Karpas-422 (cell line): ENCODE measurements around the gene PROM1. TPM values are rescaled to one million over a fixed set of nuclear protein-coding genes. Genes with fewer than 3 reads are reported as not detected.

Experiments
- DNase-seq: peaks from one replicate; pipeline ENCODE4 v3.0.0-alpha.2; 2015
- H2AFZ ChIP-seq: fragments of 200-600 bp; sonication (generic); 2 replicates; pipeline ENCODE4 v1.6.1; 2014; ENCODE audit warnings: antibody characterized with exemption, low read length, mixed read lengths
- H3K27ac ChIP-seq: fragments of 200-600 bp; sonication (generic); 2 replicates; pipeline ENCODE4 v1.5.1; 2014; ENCODE audit warnings: mild to moderate bottlenecking, low read length, moderate library complexity
- H3K27me3 ChIP-seq: fragments of 200-600 bp; sonication (generic); 2 replicates; pipeline ENCODE4 v1.6.1; 2014; ENCODE audit warnings: low read length, mixed read lengths
- H3K36me3 ChIP-seq: fragments of 200-600 bp; sonication (generic); 2 replicates; pipeline ENCODE4 v1.6.1; 2014; ENCODE audit warnings: low read length, mixed read lengths; ENCODE audit not compliant: insufficient read depth
- H3K4me1 ChIP-seq: fragments of 200-600 bp; sonication (generic); 2 replicates; pipeline ENCODE4 v1.6.1; 2014; ENCODE audit warnings: mild to moderate bottlenecking, low read length, mixed read lengths
- H3K4me2 ChIP-seq: fragments of 200-600 bp; sonication (generic); 2 replicates; pipeline ENCODE4 v1.6.1; 2014; ENCODE audit warnings: low read length, low read depth, mild to moderate bottlenecking; ENCODE audit not compliant: poor library complexity, severe bottlenecking
- H3K4me3 ChIP-seq: fragments of 200-600 bp; sonication (generic); 2 replicates; pipeline ENCODE4 v1.5.1; 2014; ENCODE audit warnings: mild to moderate bottlenecking, antibody characterized with exemption, low read length, mixed read lengths
- H3K79me2 ChIP-seq: fragments of 200-600 bp; sonication (generic); 2 replicates; pipeline ENCODE4 v1.6.1; 2014; ENCODE audit warnings: mild to moderate bottlenecking, low read length, mixed read lengths
- H3K9ac ChIP-seq: fragments of 200-600 bp; sonication (generic); 2 replicates; pipeline ENCODE4 v1.6.0; 2014; ENCODE audit warnings: low read length
- H3K9me2 ChIP-seq: fragments of 200-600 bp; sonication (generic), shearing (Covaris generic); replicated peaks from 2 replicates; pipeline ENCODE4 v1.6.0; 2014; ENCODE audit warnings: mild to moderate bottlenecking, low read length, moderate library complexity; ENCODE audit not compliant: insufficient read depth
- H3K9me3 ChIP-seq: fragments of 300-700, 200-600 bp; sonication (generic); 2 replicates; pipeline ENCODE4 v1.6.1; 2014; ENCODE audit warnings: low read length, mixed read lengths
- H4K20me1 ChIP-seq: fragments of 200-600 bp; sonication (generic); 2 replicates; pipeline ENCODE4 v1.6.1; 2014; ENCODE audit warnings: mild to moderate bottlenecking, antibody characterized with exemption, low read length, low read depth; ENCODE audit not compliant: insufficient read depth
- total RNA-seq: library from RNA; depleted of rRNA; stranded (reverse); fragments of >200 nt; shearing (Covaris generic); gene quantifications from 2 replicates; pipeline ENCODE4 v1.2.3, GENCODE V29; 2014; ENCODE audit warnings: low replicate concordance

PROM1 gene
- total RNA-seq, 1 experiment from 2014 or later, result 0.26 TPM

GRCh38 chr4:16026160-16026761, 57.6 kb downstream of the PROM1 start:
- DNase-seq, result peak; percentile 90
- H3K79me2 ChIP-seq, result no peaks in the 10 kb centered on the region
- H3K9me2 ChIP-seq, result no peaks in the 10 kb centered on the region
- no peak overlapping the region for H3K4me2 ChIP-seq
- no peak overlapping the region for H3K4me3 ChIP-seq
- no peak overlapping the region for H3K27ac ChIP-seq
- no peaks in the 10 kb centered on the region for H4K20me1 ChIP-seq
- H3K36me3 ChIP-seq, result no peaks in the 10 kb centered on the region
- H3K27me3 ChIP-seq, result no peaks in the 10 kb centered on the region
- no peak overlapping the region for H2AFZ ChIP-seq
- no peaks in the 10 kb centered on the region for H3K4me1 ChIP-seq
- no peaks in the 10 kb centered on the region for H3K9me3 ChIP-seq
- H3K9ac ChIP-seq, result no peak overlapping the region

DNA sequence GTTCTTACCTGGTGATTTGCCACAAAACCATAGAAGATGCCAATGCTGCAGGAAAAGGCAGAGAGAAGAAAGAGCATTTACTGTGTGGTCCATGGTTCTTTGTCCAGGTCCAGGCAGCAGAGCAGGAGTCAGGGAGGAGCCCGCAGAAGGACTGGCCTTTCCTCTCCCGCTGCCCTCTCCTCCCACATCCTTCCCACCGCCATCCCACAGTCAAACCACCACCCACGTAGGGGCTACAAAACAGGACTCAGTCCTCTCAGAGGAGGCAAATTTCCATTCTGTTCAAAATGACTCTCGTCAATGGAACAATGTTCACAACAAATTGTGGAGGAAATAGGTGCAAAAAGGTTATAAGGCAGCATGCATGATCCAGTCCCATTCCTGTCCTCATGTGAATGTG, 58.6 kb downstream of the PROM1 start:
- Histone ChIP-seq H3K9ac (no peak overlapping the region), H3K4me3 (no peak overlapping the region), H3K9me2 (no peaks in the 10 kb centered on the region), H2AFZ (no peak overlapping the region), H3K4me1 (no peaks in the 10 kb centered on the region), H3K36me3 (no peaks in the 10 kb centered on the region), H3K9me3 (no peaks in the 10 kb centered on the region), H3K4me2 (no peak overlapping the region), H3K27me3 (no peaks in the 10 kb centered on the region), H3K27ac (no peak overlapping the region), H3K79me2 (no peaks in the 10 kb centered on the region), H4K20me1 (no peaks in the 10 kb centered on the region)
- DNase-seq, result no peak

- Histone ChIP-seq H4K20me1 (no peaks in the 10 kb centered on the region), H3K4me3 (no peak overlapping the region), H2AFZ (no peak overlapping the region), H3K4me1 (no peaks in the 10 kb centered on the region), H3K36me3 (no peaks in the 10 kb centered on the region), H3K27ac (no peak overlapping the region), H3K79me2 (no peaks in the 10 kb centered on the region), H3K9ac (no peak overlapping the region), H3K27me3 (no peaks in the 10 kb centered on the region), H3K9me3 (no peaks in the 10 kb centered on the region), H3K4me2 (no peak overlapping the region), H3K9me2 (no peaks in the 10 kb centered on the region)
- DNase-seq, result no peak
Observed at GRCh38 chr4:16023776-16024408, 59.9 kb downstream of the PROM1 start.

GRCh38 chr4:16021804-16022560, 61.8 kb downstream of the PROM1 start:
- Histone ChIP-seq H3K79me2 (no peaks in the 10 kb centered on the region), H3K4me3 (no peak overlapping the region), H3K4me1 (no peaks in the 10 kb centered on the region), H3K4me2 (no peak overlapping the region), H3K9me3 (no peaks in the 10 kb centered on the region), H2AFZ (no peak overlapping the region), H3K27me3 (no peaks in the 10 kb centered on the region; the same call in 1 of the 2 replicates), H3K9ac (no peak overlapping the region), H3K36me3 (no peaks in the 10 kb centered on the region), H3K9me2 (no peaks in the 10 kb centered on the region), H3K27ac (no peak overlapping the region), H4K20me1 (no peaks in the 10 kb centered on the region)
- DNase-seq, result no peak

GRCh38 chr4:16019649-16020048, 64.2 kb downstream of the PROM1 start:
- Histone ChIP-seq H3K27me3 (no peaks in the 10 kb centered on the region; the same call in 1 of the 2 replicates), H3K4me3 (no peak overlapping the region), H3K9me3 (no peaks in the 10 kb centered on the region), H3K79me2 (no peaks in the 10 kb centered on the region), H3K9me2 (no peaks in the 10 kb centered on the region), H3K36me3 (no peaks in the 10 kb centered on the region), H4K20me1 (no peaks in the 10 kb centered on the region), H3K27ac (no peak overlapping the region), H3K4me2 (no peak overlapping the region), H3K4me1 (no peaks in the 10 kb centered on the region), H2AFZ (no peak overlapping the region), H3K9ac (no peak overlapping the region)
- no peak for DNase-seq

DNA sequence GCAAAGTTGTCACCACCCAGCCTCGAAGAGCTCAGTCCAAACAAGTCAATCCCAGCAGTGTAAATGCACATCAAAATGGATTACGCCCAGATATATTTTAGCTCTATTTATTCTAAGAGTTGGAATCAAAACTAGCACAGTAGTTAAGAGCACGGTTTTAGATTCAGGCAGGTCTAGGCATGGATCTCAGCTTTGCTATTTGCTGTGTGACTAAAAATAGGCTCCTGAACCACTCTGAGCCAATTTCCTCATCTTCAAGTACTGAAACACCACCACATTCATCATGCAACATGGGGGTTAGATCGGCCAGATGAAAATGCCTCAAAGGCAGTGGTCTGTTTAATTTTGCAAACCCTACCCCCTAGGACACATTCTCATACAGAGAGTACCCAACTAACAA, 65.0 kb downstream of the PROM1 start:
- Histone ChIP-seq H3K4me1 (no peaks in the 10 kb centered on the region), H3K9me2 (no peaks in the 10 kb centered on the region), H2AFZ (no peak overlapping the region), H3K4me2 (no peak overlapping the region), H3K27ac (no peak overlapping the region), H3K27me3 (no peaks in the 10 kb centered on the region; the same call in 1 of the 2 replicates), H3K79me2 (no peaks in the 10 kb centered on the region), H3K36me3 (no peaks in the 10 kb centered on the region), H4K20me1 (no peaks in the 10 kb centered on the region), H3K9ac (no peak overlapping the region), H3K4me3 (no peak overlapping the region), H3K9me3 (no peaks in the 10 kb centered on the region)
- no peak for DNase-seq

GRCh38 chr4:16018061-16018676, 65.7 kb downstream of the PROM1 start:
- no peaks in the 10 kb centered on the region; the same call in 1 of the 2 replicates for H3K27me3 ChIP-seq
- DNase-seq, result no peak
- no peaks in the 10 kb centered on the region for H4K20me1 ChIP-seq
- H3K36me3 ChIP-seq, result no peaks in the 10 kb centered on the region
- no peak overlapping the region for H3K9ac ChIP-seq
- H3K4me1 ChIP-seq, result no peaks in the 10 kb centered on the region
- no peaks in the 10 kb centered on the region for H3K79me2 ChIP-seq
- no peaks in the 10 kb centered on the region for H3K9me3 ChIP-seq
- H3K9me2 ChIP-seq, result no peaks in the 10 kb centered on the region
- H3K4me2 ChIP-seq, result no peak overlapping the region
- H2AFZ ChIP-seq, result no peak overlapping the region
- no peak overlapping the region for H3K27ac ChIP-seq
- H3K4me3 ChIP-seq, result no peak overlapping the region

GRCh38 chr4:16016536-16016935, 67.3 kb downstream of the PROM1 start:
- Histone ChIP-seq H4K20me1 (no peaks in the 10 kb centered on the region), H3K27me3 (no peaks in the 10 kb centered on the region; the same call in 1 of the 2 replicates), H3K9me3 (no peaks in the 10 kb centered on the region), H3K79me2 (no peaks in the 10 kb centered on the region), H3K4me2 (no peak overlapping the region), H3K36me3 (no peaks in the 10 kb centered on the region), H3K4me3 (no peak overlapping the region), H3K4me1 (no peaks in the 10 kb centered on the region), H3K9ac (no peak overlapping the region), H2AFZ (no peak overlapping the region), H3K9me2 (no peaks in the 10 kb centered on the region), H3K27ac (no peak overlapping the region)
- no peak for DNase-seq
